Upper lobe of right lung (tissue), 1 donor: ENCODE data around the gene MYEOV. TPM values are rescaled to one million over a fixed set of nuclear protein-coding genes. Genes with fewer than 3 reads are reported as not detected.

ENCODE experiments used
- ATAC-seq: fragments of 200-7000 bp; cut with Tn5 transposase; one replicate; pipeline ENCODE4 v1.9.1; 2020; ENCODE audit warnings: mild to moderate bottlenecking, moderate library complexity
- DNase-seq: peaks from one replicate; pipeline ENCODE4 v3.0.0-alpha.2; 2020
- H3K27ac ChIP-seq: fragments of 200-600 bp; one replicate; pipeline ENCODE4 v1.8.0; 2022
- H3K27me3 ChIP-seq: fragments of 200-600 bp; one replicate; pipeline ENCODE4 v1.8.0; 2022; ENCODE audit warnings: mild to moderate bottlenecking
- H3K36me3 ChIP-seq: fragments of 200-600 bp; one replicate; pipeline ENCODE4 v1.8.0; 2022
- H3K4me1 ChIP-seq: fragments of 200-600 bp; one replicate; pipeline ENCODE4 v1.8.0; 2022
- H3K4me3 ChIP-seq: fragments of 200-600 bp; one replicate; pipeline ENCODE4 v1.8.0; 2022; ENCODE audit warnings: mild to moderate bottlenecking
- H3K9me3 ChIP-seq: fragments of 200-600 bp; one replicate; pipeline ENCODE4 v1.8.0; 2022
- CTCF ChIP-seq: fragments of 200-600 bp; IDR thresholded peaks from one replicate; pipeline ENCODE4 v1.8.0; 2022; ENCODE audit warnings: antibody characterized with exemption
- intact Hi-C: fragments of 100-400 bp; cut with DNase I; formaldehyde crosslinking; loops from one replicate; pipeline ENCODE4 v1.11.0; 2022
- long read RNA-seq: library from polyadenylated mRNA; unstranded; transcript quantifications from one replicate; pipeline ENCODE4 v2.0.0, GENCODE V29; 2021
- total RNA-seq: library from RNA; stranded (reverse); fragmentation: NEBNext Ultra II Directional; extraction: Animal tissue kit (Norgen Biotek cat#: 25700); gene quantifications from one replicate; pipeline ENCODE4 v1.2.1, GENCODE V29; 2021
- donor health status: DM: no; HTN: yes; CAD: no; lungs with severe emphysema.

Gene MYEOV
- 0.23 TPM for total RNA-seq
- long read RNA-seq, partial matches to known transcripts, result 1 of 1 reads
- long read RNA-seq, other reads (novel, unspliced or antisense), result 0 of 1 reads

- Histone ChIP-seq H3K4me3 (no peak within 1 kb of the TSS), H3K36me3 (no peaks in the 10 kb centered on the region), H3K27me3 (no peaks in the 10 kb centered on the region), H3K4me1 (peaks cover 44% of the 10 kb centered on the region), H3K9me3 (no peaks in the 10 kb centered on the region), H3K27ac (peak within 1 kb of the TSS; percentile 17)
- peak; percentile 49 for ATAC-seq
- intact Hi-C loops, result loop anchor here (10.0 kb wide), 1 partner anchor 189 kb away; no protein-coding TSS in a partner anchor
- no peak for TF ChIP-seq CTCF
- DNase-seq, result peak; percentile 80
Observed at GRCh38 chr11:69293819-69294505, at the start of gene MYEOV. Gene MYEOV, plus strand, starts transcription at chr11:69294155. Its CDS starts 1,200 bp downstream, at chr11:69295355.

- Histone ChIP-seq H3K27me3 (no peaks in the 10 kb centered on the region), H3K36me3 (no peaks in the 10 kb centered on the region), H3K27ac (no peak overlapping the region), H3K4me1 (no peaks in the 10 kb centered on the region), H3K9me3 (no peaks in the 10 kb centered on the region), H3K4me3 (no peak overlapping the region)
- intact Hi-C loops, result no loop called here
- no peak for TF ChIP-seq CTCF
- DNase-seq (no peak), ATAC-seq (no peak)
Observed at GRCh38 chr11:69244266-69244665, 49.7 kb upstream of the MYEOV start.

- no peak for ATAC-seq
- Histone ChIP-seq H3K4me1 (no peaks in the 10 kb centered on the region), H3K4me3 (no peak overlapping the region), H3K9me3 (no peaks in the 10 kb centered on the region), H3K27ac (no peak overlapping the region), H3K27me3 (no peaks in the 10 kb centered on the region), H3K36me3 (no peaks in the 10 kb centered on the region)
- no peak for DNase-seq
- no peak for TF ChIP-seq CTCF
- intact Hi-C loops, result no loop called here
Observed at GRCh38 chr11:69245041-69245440, 48.9 kb upstream of the MYEOV start.

- H3K4me1 ChIP-seq, result no peaks in the 10 kb centered on the region
- no peak overlapping the region for H3K4me3 ChIP-seq
- ATAC-seq (no peak), DNase-seq (no peak)
- no peaks in the 10 kb centered on the region for H3K27me3 ChIP-seq
- no peaks in the 10 kb centered on the region for H3K36me3 ChIP-seq
- TF ChIP-seq CTCF, result no peak
- no peak overlapping the region for H3K27ac ChIP-seq
- intact Hi-C loops, result no loop called here
- no peaks in the 10 kb centered on the region for H3K9me3 ChIP-seq
Observed at GRCh38 chr11:69245491-69246345, 48.2 kb upstream of the MYEOV start.

GRCh38 chr11:69249311-69250185, 44.4 kb upstream of the MYEOV start:
- no peak overlapping the region for H3K4me3 ChIP-seq
- no peaks in the 10 kb centered on the region for H3K9me3 ChIP-seq
- ATAC-seq (peak; percentile 86), DNase-seq (peak; percentile 85)
- no peaks in the 10 kb centered on the region for H3K36me3 ChIP-seq
- intact Hi-C loops, result no loop called here
- TF ChIP-seq CTCF, result no peak
- no peaks in the 10 kb centered on the region for H3K4me1 ChIP-seq
- H3K27me3 ChIP-seq, result no peaks in the 10 kb centered on the region
- peak overlapping the region; percentile 51 for H3K27ac ChIP-seq
